Stimulated activated naive CD4-positive, alpha-beta T cell (primary cell): ENCODE results near the gene SPATA32.

Experiments
- DNase-seq, 6 experiments: peaks; one replicate each; lab custom pipeline; 2025; lab: John Stamatoyannopoulos, UW

The SPATA32 gene

DNA sequence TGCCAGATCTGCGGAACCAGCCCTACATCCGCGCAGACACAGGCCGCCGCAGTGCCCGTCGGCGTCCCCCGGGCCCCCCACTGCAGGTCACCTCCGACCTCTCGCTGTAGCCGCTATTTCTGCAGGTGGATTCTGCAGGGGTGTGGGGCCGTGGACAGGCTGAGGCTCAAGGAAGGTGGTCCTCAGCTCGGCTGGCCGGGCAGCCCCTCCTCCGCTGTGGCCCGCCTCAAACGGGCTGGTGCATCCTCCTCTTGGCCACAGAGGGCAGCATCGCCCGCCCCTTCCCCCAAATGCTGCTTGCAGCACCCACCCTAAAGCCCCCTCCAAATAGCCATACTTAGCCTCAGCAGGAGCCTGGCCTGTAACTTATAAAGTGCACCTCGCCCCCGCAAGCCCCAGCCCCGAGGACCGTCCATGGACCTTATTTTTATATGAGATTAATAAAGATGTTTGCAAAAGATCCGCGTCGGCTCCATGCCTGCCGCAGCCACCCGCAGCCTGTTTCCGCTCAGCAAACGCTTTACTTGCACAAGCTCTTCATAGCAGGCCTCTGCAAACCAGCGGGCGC, 14.9 kb downstream of the SPATA32 start:
- DNase-seq: peak in 2 of 6 experiments; percentile 34 to 64

DNA sequence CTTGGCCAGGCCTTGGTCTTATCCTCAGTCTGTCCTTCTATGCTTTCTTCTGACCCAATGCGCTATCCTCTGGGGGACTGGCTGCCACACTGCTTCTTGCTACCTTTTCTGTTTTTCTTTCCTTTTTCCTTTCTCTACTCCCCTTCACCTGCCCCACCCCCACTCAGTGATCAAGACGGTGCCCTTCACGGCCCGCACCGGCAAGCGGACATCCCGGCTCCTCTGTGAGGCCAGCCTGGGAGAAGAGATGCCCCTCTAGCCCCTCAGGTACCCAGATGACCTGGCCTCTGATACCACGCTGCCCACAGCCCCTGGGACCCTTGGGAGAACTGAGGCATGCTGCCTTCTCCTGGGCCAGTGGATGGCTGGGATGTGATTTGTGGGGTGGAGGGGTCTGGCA, 15.6 kb downstream of the SPATA32 start:
- DNase-seq: no peak

DNA sequence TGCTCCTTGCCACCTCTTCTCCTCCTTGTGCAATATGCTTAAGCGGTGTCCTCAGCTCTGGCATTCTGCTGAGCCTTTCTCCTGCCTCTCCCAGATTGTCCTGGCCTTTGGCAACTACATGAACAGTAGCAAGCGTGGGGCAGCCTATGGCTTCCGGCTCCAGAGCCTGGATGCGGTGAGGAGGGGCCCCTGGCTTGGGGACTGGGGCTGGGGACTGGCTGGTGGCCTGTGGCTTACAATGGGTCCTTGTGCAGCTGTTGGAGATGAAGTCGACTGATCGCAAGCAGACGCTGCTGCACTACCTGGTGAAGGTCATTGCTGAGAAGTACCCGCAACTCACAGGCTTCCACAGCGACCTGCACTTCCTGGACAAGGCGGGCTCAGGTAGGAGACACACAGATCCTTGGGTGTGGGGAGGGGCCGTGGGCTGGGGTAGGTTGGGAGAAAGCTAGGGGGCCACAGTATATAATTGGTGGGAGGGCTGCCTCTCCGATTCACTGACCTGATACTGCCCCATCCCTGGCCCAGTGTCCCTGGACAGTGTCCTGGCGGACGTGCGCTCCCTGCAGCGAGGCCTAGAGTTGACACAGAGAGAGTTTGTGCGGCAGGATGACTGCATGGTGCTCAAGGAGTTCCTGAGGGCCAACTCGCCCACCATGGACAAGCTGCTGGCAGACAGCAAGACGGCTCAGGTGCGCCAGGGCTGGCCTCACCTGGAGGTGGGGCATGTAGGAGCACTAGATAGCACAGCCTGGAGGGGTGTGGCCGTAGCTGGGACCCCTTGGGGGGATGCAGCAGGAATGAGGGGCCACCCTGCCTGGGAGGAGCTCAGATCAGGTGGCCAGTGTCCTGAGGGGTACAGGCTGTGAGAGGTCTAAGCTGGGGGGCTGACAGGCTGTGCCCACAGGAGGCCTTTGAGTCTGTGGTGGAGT, 16.9 kb downstream of the SPATA32 start:
- DNase-seq: no peak

DNA sequence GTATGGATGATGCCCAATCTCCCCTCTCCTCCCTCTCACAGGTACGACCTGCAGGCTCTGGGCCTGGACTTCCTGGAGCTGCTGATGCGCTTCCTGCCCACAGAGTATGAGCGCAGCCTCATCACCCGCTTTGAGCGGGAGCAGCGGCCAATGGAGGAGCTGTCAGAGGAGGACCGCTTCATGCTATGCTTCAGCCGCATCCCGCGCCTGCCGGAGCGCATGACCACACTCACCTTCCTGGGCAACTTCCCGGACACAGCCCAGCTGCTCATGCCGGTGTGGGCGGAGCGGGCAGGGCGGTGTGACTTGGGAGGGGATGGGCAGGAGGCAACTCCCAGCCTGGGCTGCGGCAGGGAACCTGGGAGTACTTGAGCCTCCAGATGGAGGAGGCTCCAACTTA, 18.1 kb downstream of the SPATA32 start:
- DNase-seq: no peak

DNA sequence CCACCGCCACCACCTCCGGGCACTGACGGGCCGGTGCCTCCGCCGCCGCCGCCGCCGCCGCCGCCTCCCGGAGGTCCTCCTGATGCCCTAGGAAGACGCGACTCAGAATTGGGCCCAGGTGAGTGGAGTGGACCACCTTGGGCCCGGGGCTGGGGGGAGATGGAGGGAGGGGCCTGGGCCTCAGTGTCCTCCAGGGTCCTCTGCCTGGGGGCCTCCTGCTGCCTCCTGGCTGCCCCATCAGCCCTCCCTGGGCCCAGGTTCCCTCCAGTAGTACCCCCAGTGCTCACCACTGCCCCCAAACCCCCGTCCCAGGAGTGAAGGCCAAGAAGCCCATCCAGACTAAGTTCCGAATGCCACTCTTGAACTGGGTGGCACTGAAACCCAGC, 19.9 kb downstream of the SPATA32 start:
- DNase-seq: no peak

DNA sequence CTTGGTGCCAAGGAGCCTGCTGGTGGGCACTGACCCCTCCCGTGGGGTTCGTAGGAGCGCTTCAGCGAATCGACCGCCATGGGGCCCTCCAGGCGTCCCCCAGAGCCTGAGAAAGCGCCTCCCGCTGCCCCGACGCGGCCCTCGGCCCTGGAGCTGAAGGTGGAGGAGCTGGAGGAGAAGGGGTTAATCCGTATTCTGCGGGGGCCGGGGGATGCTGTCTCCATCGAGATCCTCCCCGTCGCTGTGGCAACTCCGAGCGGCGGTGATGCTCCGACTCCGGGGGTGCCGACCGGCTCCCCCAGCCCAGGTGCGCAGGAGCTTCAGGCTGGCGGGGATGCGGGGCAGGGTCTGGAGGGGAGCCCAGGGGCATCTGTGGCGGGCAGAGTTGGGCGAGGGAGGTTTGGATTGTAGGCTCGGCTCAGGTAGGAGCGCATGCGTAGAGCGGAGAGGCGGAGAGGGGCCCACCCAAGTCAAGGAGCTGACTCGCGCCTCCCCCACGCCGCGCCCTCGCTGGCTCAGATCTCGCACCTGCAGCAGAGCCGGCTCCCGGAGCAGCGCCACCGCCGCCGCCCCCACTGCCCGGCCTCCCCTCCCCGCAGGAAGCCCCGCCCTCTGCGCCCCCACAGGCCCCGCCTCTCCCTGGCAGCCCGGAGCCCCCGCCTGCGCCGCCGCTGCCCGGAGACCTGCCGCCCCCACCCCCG, 20.4 kb downstream of the SPATA32 start:
- no peak for DNase-seq

DNA sequence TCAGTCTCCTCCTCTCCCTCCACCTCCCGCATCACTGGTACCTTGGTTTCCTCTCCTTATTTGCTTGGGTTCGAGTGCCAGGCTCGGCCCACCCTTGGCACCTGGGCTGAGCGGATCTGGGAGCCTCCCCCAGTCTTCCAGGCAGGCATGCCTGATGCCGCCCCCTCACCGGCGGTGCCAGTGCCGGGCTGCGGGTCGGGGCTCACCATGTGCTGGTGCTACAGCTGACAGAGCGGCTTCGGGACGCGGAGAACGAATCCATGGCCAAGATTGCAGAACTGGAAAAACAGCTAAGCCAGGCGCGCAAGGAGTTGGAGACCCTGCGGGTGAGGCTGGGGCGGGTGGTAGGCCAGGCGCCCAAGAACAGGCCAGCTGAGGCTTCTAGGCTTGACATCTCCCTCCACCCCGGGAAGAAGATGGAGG, 21.0 kb downstream of the SPATA32 start:
- no peak for DNase-seq

DNA sequence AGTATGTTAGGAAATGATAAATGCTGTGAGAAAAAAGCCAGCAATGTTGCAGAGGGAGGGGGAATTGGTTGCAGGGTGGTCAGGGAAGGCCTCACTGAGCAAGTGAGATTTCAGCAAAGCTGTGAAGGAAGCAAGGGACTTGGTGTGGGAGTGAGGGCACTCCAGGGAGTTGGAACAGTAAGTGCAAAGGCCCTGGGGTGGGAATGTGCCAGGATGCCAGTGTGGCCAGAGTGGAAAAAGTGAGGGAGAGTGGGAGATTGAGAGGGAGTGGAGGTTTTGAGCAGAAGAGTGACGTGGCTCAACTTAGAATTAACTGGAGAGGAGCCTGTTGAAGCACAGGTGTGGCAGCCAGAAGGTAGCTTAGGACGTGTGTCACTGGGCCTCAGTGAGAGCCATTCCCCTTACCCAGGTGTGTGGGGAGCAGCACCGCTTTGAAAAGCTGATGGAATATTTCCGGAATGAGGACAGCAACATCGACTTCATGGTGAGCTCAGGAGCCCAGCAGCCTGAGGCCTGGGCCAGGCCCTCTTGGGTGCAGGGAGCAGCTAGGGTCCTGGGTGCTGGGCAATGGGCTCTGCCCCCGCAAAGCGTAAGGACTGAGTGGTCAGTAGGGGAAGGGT, 23.6 kb downstream of the SPATA32 start:
- DNase-seq: no peak

DNA sequence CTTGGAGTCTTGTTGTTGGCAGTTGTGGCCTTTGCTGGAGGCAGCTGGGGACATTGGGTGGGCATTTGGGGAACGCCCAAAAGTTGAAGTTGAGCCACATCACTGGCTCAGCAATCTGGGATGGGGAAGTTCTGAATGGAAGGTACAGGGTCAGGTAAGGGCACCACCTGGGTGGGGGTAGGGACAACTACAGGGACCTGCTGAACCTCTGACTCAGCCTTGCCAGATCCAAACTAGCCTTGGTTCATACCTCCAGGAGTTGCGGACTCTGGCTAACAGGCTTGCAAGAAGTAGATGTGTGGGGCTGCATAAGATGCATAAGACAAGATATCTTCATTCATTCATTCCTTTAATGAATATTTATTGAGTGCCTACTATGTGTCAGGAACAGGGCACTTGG, 24.2 kb downstream of the SPATA32 start:
- DNase-seq: no peak

DNA sequence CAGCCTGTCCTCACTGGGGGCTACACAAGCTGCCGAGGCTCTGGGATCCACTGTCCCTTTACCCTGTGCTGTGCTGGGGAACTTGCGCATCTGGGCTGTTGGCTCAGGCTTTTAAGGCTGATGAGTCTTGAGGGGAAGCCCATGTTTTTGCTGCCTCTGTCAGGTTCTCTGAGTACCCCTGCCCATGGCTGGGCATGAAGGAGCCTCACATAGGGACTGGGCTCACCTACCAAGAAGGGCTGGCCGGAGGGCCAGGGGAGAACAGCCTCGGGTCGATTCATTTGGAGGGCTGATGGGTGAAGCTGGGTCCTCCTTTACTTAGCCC, 25.6 kb downstream of the SPATA32 start:
- no peak for DNase-seq

DNA sequence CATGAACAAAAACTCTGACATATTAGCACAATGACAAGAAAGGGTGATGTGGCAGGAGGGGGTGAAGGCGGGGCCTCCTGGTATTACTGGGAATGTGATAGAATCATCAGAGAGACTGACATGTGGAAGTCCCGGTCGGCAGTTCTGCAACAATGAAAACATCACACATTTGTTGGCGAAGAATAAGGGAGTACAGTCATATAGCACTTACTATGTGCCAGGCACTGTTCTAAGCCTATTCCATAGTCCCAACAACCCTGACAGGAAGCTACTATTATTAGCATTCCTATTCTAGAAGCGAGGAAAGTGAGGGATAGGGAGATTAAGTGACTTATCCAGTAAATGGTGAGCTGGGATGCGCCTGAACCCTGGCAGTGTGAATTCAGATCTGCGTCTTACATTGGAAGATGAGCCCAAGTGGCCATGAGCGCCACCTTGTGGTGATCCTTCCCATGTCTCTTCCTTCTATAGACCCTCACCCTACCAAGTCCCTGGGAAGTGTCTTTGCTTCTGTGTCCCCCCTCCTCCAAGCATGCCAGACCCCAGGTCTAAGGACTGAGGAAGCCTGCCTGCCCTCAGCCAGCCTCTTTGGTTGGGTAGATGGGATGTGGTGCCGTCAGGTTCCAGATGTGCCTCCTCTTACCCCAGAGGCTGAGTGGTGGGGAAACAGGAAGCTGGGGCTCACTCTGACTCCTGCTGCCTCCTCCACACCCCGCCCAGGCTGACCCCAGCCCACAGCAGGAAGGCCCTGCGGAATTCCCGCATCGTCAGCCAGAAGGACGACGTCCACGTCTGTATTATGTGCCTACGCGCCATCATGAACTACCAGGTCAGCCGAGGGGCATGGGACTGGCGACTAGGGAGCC, 26.2 kb downstream of the SPATA32 start:
- peak; percentile 42 to 83 (median 68) for DNase-seq

DNA sequence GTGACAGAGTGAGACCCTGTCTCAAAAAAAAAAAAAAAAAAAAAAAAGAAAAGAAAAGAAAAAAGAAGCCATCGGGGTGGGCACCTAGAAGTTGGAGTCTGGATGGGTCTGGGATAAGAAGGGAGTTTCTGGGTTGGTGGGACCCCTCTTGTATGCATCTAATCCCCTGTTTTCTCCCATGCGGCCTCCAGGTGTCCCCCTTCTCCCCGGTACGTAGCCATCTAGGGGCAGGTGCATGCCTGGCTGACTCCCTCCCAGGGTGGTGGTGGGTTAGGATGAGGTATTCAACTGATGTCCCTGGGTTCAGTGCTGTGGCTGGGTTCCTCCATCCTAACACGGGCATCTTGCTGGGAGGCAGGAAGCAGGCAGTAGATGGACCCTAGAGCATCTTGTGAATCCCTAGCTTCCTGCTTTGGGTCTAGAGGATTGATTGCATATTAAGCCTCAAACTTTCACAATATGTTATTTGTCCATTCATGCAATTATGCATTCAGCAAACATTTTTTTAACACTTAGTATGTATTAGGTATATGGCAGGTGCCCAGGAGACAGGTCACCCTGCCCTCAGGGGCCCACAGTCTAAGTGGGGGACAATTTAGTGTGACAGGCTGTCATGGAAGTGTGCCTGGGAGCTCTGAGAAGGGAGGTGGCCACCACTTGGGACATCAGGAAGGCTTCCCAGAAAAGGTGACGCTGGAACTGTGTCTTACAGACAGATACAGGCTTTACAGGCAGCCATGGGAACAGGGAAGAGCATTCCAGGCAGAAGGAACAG, 27.1 kb downstream of the SPATA32 start:
- DNase-seq: peak; percentile 15 to 45 (median 36)

DNA sequence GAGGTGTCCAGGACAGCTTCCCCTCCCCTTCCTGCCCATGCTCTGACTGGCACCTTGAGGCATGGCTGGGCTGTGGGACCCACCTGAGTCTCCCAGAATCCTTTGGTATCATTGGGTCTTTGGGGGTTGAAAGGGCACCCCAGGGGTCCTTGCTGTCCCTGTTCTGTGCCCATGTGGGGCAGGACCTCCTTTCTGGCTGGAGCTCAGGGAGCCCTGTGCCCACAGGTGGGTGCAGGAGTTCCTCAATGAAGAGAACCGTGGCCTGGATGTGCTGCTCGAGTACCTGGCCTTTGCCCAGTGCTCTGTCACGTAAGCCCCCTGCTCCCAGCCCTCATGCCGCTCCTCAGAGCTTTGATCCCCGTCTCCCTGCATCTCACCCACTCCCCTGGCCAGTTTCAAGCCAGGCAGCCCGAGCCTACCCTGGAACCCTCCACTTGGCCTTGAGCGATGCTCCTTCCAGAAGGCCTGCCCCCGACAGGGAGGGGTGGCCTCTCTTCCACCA, 28.4 kb downstream of the SPATA32 start:
- no peak for DNase-seq

DNA sequence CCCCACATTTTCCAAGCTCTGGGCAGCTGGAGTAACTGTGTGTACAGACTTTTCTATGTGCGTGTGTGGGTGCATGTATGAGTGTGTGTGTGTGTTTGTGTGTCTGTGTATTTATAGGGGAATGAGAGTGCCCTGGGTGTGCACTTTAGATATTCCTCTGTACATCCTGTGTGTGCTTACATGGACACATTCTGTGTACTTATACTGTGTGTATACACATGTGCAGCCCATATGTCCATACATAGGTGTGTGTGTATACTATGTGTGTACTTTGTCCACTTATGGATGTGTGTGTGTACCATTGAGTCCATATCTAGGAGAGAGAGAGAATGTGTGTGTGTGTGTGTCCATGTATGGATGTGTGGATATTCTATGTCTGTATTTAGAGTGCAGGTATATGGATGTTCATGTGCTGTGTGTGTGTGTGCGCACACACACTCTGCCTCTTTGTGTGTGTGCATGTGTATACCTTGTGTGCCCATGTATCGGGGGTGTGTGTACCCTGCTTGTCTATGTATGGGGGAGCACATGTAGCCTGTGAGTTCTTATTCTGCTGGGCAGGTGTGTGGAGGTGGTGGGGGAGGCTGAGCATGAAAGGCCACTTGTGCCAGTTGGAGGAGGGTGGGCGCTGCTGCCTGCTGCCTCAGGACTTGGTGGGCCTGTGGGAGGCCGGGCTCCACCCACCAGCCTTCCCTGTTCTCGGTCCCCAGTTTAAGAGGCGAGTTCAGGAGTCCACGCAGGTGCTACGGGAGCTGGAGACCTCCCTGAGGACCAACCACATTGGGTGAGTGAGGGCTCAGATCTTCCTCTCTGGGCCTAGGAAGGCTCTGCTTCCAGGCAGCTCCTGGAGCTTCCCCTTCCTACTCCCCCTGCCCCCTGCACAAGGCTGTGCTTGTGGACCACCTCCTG, 29.1 kb downstream of the SPATA32 start:
- no peak for DNase-seq

DNA sequence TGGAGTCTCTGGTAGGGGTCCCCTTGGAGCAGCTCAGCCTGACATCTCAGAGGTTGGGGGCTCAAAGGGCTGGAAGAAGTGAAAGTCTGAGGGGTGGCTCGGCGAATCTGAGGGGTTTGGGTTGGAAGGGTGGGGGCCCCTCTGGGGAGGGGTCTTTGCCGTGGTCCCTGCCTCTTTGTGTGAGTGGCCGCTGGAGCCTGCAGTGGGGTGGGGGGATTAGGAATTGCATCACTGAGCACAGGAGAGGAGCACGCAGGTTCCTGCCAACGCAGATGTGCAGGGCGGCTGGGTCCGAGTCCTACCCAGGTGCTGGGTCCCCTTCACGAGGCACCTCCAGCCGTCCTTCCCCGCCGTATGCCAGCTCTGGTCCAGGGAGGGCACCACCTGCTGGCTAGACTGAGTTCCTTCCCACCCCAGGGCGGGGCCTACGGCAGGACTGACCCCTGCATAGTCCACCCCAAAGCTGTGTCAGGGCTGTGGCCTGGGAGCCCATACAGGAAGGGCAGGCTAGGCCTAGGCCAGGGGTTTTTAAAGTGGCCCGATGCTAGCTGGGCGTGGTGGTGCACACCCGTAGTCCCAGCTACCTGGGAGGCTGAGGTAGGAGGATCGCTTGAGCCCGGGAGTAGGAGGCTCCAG, 30.3 kb downstream of the SPATA32 start:
- peak in 1 of 6 experiments; percentile 30 for DNase-seq

DNA sequence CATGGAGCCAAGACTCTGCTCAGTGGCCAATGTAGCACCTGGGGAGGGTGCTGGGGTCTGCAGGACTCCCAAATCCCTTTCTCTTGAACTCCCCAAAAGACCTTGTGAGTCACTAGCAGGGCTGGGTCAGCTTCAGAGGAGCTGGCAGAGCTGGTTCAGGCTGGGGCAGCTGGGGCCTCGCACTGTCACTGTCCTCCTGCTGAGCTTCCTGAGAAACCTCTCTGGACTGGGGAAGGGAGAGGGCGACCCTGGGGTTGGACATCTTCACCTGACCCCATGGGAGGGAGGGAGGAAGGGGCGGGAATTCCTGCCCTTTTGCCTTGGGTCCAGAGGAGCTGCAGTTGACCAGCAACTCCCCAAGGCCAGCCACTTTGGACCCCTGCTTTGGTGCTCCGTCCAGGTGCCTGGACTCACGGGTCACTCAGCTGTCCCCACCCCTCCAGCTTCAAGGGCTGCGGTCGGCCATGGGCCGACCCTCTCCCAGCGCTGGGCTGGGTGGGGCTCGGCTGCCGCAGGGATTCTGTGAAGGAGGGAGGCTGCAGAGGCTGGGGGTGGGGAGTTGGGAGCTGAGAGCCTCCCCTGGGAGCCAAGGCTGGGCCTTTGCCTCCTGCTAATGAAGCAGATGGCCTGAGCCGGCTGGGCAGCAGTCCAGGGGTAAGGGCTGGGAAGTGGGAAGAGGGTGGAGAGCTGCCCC, 31.0 kb downstream of the SPATA32 start:
- no peak for DNase-seq

DNA sequence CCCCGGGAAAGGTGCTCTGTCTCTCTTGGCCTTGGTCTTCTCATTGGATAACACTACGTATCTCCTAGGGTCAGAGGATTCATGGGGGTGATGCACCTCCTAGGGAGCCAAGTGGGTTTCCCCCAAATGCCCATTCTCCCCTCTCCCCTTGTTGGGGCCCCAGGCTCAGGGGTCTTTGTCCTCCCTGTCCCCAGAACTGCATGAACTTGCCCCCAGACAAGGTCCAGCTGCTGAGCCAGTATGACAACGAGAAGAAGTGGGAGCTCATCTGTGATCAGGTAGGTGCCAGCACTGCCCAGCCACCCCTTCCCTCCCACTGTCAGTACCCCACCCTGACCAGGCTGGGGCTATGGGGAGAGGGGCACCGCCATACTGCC, 31.5 kb downstream of the SPATA32 start:
- DNase-seq: no peak

DNA sequence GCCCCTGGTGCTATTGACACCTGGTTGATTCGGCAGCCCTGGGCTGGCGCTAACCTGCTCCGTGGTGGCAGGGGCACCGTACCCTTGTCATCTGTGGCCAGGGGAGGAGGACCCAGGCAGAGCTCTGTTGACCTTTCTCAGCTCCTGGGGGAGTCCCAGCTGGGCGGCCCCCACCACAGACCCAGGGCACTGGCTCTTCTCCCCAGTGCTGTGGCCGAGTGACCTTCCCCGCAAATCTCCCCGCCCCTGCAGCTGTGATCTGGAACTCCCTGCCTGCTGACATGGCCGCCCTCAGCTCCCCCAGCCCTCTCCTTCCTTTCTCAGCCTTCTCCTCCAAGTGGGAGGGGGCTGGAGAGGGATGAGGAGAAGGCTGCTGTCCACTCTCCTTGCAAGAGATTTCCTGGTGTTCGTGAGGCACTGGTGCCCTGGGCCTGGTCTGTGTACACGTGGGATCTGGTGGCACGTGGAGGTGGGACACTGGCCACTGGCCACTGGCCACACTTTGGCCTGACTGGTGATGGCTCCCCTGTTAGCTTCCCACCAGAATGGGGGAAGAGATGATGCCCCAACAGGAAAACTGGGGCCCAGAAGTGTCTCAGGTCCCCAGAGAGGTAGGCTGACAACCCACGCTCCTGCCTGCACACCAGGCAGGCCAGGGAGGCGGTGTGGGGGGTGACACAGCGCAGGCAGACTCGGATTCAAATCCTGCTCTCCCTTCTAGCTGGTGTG, 32.0 kb downstream of the SPATA32 start:
- DNase-seq: no peak
